ENCODE results near the gene PKNOX2. TPM values are rescaled to one million over a fixed set of nuclear protein-coding genes. Genes with fewer than 3 reads are reported as not detected.

The PKNOX2 gene
- total and polyA plus RNA-seq, 4 donors, result 3.1 to 10.6 (median 7.9) TPM

DNA sequence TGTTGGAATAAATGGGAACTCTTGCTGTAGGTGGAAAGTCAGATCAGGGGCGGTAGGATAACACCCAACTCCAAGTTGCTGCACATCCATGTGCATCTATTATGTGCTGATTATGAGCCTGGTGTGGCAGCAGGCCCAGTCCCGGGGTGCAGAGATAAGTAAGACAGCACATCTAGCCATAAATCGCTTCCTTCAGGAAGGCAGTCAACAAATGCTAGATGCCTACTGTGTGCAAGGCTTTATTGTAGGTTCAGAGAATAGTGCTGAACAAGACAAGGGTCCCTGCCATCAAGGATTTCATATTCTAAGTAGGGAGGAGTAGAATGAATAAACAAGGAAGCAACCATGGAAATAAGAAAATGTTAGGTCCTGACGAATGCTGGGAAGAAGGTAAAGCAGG is 110.2 kb downstream of the PKNOX2 start:
- TF ChIP-seq, protein P1, sequence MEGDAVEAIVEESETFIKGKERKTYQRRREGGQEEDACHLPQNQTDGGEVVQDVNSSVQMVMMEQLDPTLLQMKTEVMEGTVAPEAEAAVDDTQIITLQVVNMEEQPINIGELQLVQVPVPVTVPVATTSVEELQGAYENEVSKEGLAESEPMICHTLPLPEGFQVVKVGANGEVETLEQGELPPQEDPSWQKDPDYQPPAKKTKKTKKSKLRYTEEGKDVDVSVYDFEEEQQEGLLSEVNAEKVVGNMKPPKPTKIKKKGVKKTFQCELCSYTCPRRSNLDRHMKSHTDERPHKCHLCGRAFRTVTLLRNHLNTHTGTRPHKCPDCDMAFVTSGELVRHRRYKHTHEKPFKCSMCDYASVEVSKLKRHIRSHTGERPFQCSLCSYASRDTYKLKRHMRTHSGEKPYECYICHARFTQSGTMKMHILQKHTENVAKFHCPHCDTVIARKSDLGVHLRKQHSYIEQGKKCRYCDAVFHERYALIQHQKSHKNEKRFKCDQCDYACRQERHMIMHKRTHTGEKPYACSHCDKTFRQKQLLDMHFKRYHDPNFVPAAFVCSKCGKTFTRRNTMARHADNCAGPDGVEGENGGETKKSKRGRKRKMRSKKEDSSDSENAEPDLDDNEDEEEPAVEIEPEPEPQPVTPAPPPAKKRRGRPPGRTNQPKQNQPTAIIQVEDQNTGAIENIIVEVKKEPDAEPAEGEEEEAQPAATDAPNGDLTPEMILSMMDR (IDR thresholded peaks at IDR 0.05; ENCODE audit: control extremely low read depth, extremely low read depth), result no peak
- peaks cover 0 to 4% (median 0%) of the 10 kb centered on the region in 4 donors for H3K36me3 ChIP-seq (ENCODE audit: control insufficient read depth in 4 of 4, insufficient read depth in 4 of 4, low read length in 4 of 4)
- WGBS, 2 donors, result 89 to 95% methylated on average over 4 of the region's 4 CpGs
- no peak overlapping the region for H3K9ac ChIP-seq (ENCODE audit: insufficient read depth in 1 of 2, low read length in 2 of 2)
- no peak overlapping the region for H3K27ac ChIP-seq (ENCODE audit: low read depth in 1 of 2, low read length in 1 of 2)
- DNase-seq (no peak), ATAC-seq (ENCODE audit: insufficient read depth, low FRiP score) (no peak)
- peaks cover 0 to 20% (median 3%) of the 10 kb centered on the region in 5 donors for H3K4me1 ChIP-seq (ENCODE audit: control insufficient read depth in 5 of 5, insufficient read depth in 5 of 5, low read length in 5 of 5)
- H3K4me3 ChIP-seq, result no peak overlapping the region
- H3K27me3 ChIP-seq (ENCODE audit: control insufficient read depth in 3 of 3, insufficient read depth in 3 of 3, low read length in 2 of 3), result no peaks in the 10 kb centered on the region
- H3K9me3 ChIP-seq (ENCODE audit: control insufficient read depth in 4 of 4, insufficient read depth in 3 of 4, low read length in 3 of 4), result no peaks in the 10 kb centered on the region

DNA sequence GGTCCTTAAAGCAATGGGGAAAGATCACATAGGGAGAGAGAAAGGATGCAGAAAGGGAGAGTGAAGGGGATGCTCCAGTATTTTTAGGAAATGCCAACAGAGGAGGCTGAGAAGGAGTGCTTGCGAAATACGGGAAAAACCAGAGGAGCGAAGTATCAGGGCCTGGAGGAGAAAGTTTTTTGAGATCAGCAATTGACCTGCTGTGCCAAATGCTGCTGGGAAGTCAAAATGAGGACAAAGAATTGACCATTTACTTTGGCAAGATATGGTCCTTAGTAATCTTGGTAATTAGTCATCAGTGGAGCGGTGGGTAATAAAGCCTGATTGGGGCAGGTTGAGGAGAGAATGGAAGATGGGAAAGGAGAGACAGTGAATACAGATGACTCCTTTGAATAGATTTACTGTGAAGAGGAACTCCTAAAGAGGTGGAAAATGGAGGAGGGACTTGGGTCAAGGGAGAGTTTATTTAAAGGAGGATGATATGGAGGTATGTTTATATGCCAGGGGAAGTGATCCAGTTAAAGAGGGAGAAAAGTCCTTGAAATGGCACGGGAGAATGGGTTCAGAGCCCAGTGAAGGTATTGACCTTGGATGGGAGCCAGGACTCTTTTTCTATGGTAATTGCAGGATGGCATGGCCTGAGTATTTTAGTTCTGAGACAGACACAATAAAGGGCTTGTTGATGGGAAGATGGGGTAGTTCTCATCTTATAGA is 111.5 kb downstream of the PKNOX2 start:
- ATAC-seq (ENCODE audit: insufficient read depth, low FRiP score), result peak; percentile 39
- Histone ChIP-seq H3K9ac (ENCODE audit: insufficient read depth in 1 of 2, low read length in 2 of 2) (no peak overlapping the region), H3K27ac (ENCODE audit: low read depth in 1 of 2, low read length in 1 of 2) (no peak overlapping the region), H3K36me3 (ENCODE audit: control insufficient read depth in 4 of 4, insufficient read depth in 4 of 4, low read length in 4 of 4) (peaks cover 0 to 4% (median 0%) of the 10 kb centered on the region in 4 donors), H3K27me3 (ENCODE audit: control insufficient read depth in 3 of 3, insufficient read depth in 3 of 3, low read length in 2 of 3) (no peaks in the 10 kb centered on the region), H3K4me1 (ENCODE audit: control insufficient read depth in 5 of 5, insufficient read depth in 5 of 5, low read length in 5 of 5) (peaks cover 0 to 31% (median 3%) of the 10 kb centered on the region in 5 donors), H3K4me3 (no peak overlapping the region), H3K9me3 (ENCODE audit: control insufficient read depth in 4 of 4, insufficient read depth in 3 of 4, low read length in 3 of 4) (no peaks in the 10 kb centered on the region)
- TF ChIP-seq, protein P1 (IDR thresholded peaks at IDR 0.05; ENCODE audit: control extremely low read depth, extremely low read depth), result no peak
- no peak for DNase-seq
- 57 to 82% methylated on average over 5 of the region's 5 CpGs for WGBS, 2 donors

DNA sequence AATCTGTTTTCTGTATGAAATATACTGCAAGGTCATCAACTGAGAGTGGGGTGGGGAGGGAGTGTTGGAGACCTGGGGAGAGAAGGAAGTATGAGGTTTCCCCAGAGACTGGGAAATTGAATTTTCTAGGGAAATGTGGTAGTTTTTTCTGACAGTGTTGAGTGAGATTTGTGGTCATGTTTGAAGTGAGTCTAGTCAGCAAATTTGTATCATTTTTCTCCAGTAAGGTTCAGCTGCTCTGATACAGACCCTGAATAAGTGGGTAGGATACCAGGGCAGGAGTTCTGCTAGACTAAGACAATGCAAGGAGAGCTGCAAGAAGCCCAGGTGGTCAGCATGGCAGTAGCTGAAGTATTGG is 112.0 kb downstream of the PKNOX2 start:
- DNase-seq (no peak), ATAC-seq (ENCODE audit: insufficient read depth, low FRiP score) (no peak)
- TF ChIP-seq, protein P1 (IDR thresholded peaks at IDR 0.05; ENCODE audit: control extremely low read depth, extremely low read depth), result no peak
- H3K9ac ChIP-seq (ENCODE audit: insufficient read depth in 1 of 2, low read length in 2 of 2), result no peak overlapping the region
- H3K4me1 ChIP-seq (ENCODE audit: control insufficient read depth in 5 of 5, insufficient read depth in 5 of 5, low read length in 5 of 5), result peaks cover 3 to 30% (median 3%) of the 10 kb centered on the region in 5 donors
- no peak overlapping the region for H3K27ac ChIP-seq (ENCODE audit: low read depth in 1 of 2, low read length in 1 of 2)
- no peaks in the 10 kb centered on the region for H3K27me3 ChIP-seq (ENCODE audit: control insufficient read depth in 3 of 3, insufficient read depth in 3 of 3, low read length in 2 of 3)
- H3K36me3 ChIP-seq (ENCODE audit: control insufficient read depth in 4 of 4, insufficient read depth in 4 of 4, low read length in 4 of 4), result peaks cover 0 to 4% (median 0%) of the 10 kb centered on the region in 4 donors
- no peaks in the 10 kb centered on the region for H3K9me3 ChIP-seq (ENCODE audit: control insufficient read depth in 4 of 4, insufficient read depth in 3 of 4, low read length in 3 of 4)
- no peak overlapping the region for H3K4me3 ChIP-seq

All from lung (tissue), 12 donors.